Motor neuron (in vitro differentiated cells): Measurements from ENCODE around the gene ELP4. TPM values are rescaled to one million over a fixed set of nuclear protein-coding genes. Genes with fewer than 3 reads are reported as not detected.
A peak's percentile ranks its signal among the peaks of the same experiment; 100 is the strongest.

Experiments
- ATAC-seq, 8 experiments: fragments of 200-7000 bp; cut with Tn5 transposase; replicated peaks in 6 of 8; 2 replicates each; pipeline ENCODE4 v1.8.0; 2021; ENCODE audit warnings: mild to moderate bottlenecking in 8 of 8, moderate library complexity in 8 of 8
- H3K27ac ChIP-seq, 2 donors: fragments of 250-450 bp; sonication (Bioruptor Pico); 2 replicates each; pipeline ENCODE4 v1.9.0; 2021; ENCODE audit warnings: antibody characterized with exemption in 2 of 2, mild to moderate bottlenecking in 2 of 2, moderate library complexity in 1 of 2
- H3K4me1 ChIP-seq, 2 donors: fragments of 250-450 bp; sonication (Bioruptor Pico); replicated peaks in 1 of 2; 2 replicates each; pipeline ENCODE4 v1.6.1; 2021; ENCODE audit warnings: antibody characterized with exemption in 2 of 2, mild to moderate bottlenecking in 2 of 2, moderate library complexity in 1 of 2
- H3K4me3 ChIP-seq, 5 donors: fragments of 250-450 bp; sonication (Bioruptor Pico); 2 replicates each; pipeline ENCODE4 v1.9.0; 2021; ENCODE audit warnings: antibody characterized with exemption in 5 of 5, mild to moderate bottlenecking in 5 of 5, moderate library complexity in 4 of 5
- WGBS, 10 experiments: fragments of 450-650 bp; shearing (Covaris generic); methylation state at CpG; one replicate each; pipeline ENCODE4 v1.0.0; 2022; 5-methylcytosine and 5-hydroxymethylcytosine counted together
- in situ Hi-C, 9 experiments: fragments of 400-800 bp; cut with MboI; loops; one replicate each; pipeline ENCODE4 v1.15.0; 2021; ENCODE audit warnings: low sequenced_read_pairs in 9 of 9, low pct_unique_long_range_greater_than_20kb in 2 of 9; ENCODE audit not compliant: unreplicated experiment in 9 of 9
- total RNA-seq, 8 experiments: library from RNA; unstranded; fragments of 300-600 nt; gene quantifications; 2 replicates each; pipeline versions ENCODE4 v1.2.3 to v1.2.4, GENCODE V29; 2022

The ELP4 gene
- total RNA-seq, 8 experiments from 2014 or later: 12.1 to 45.9 (median 28.9) TPM

- H3K27ac ChIP-seq: no peak overlapping the region
- peaks cover 50 to 59% of the 10 kb centered on the region in 2 donors for H3K4me1 ChIP-seq
- 9 to 84% (median 27%) methylated on average over 2 to 15 of the region's 22 CpGs; no CpG with 5 or more reads in 2 of the 10 experiments for WGBS, 10 experiments
- H3K4me3 ChIP-seq: no peak overlapping the region
- in situ Hi-C loops: no loop called here
- peak in 5 of 8 experiments; percentile 56 to 67 (median 62) for ATAC-seq
These were observed 286.3 kb downstream of the ELP4 start for GRCh38 chr11:31795706-31796498.

DNA sequence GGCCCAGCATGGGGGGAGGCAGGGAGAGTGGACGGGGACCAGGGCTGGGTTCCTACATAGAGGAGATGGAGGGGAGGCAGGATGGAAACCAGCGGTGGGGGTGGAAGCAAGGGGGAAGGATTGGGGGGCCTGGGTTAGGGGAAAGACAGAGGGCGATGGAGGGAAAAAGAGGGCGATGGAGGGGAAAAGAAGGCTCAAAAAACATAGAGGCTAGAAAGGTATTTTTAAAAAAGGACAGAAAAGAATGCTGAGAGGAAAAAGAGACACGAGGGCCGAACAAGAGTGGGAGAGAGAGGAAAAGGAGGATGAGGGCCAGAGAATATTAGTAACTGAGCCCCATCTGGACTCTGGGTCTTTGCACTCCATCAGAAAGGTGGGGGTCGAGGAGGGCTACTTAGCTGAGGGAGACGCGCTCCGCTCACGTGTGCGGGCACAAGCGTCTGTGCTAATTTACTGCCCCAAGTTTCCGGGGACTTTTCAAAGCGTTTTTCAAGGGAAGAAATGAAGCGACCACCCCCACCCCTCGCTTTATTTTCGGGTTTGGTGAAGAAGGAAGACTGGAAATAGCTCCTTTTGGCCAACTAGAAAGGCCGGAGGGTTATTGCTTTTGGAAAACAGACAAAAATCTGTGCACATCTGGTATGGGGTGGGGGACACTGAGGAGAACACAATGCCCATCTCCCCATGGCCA lies 287.1 kb downstream of the ELP4 start:
- H3K4me1 ChIP-seq: peaks cover 50 to 59% of the 10 kb centered on the region in 2 donors
- ATAC-seq: peak in 4 of 8 experiments; percentile 20 to 42 (median 29)
- 22 to 100% (median 47%) methylated on average over 3 to 14 of the region's 19 CpGs; no CpG with 5 or more reads in 3 of the 10 experiments for WGBS, 10 experiments
- no peak overlapping the region for H3K27ac ChIP-seq
- H3K4me3 ChIP-seq: no peak overlapping the region
- in situ Hi-C loops: no loop called here

GRCh38 chr11:31797190-31798056 lies 287.9 kb downstream of the ELP4 start:
- Histone ChIP-seq H3K4me1 (peaks cover 51 to 63% of the 10 kb centered on the region in 2 donors), H3K27ac (no peak overlapping the region), H3K4me3 (no peak overlapping the region)
- ATAC-seq: no peak
- in situ Hi-C loops: no loop called here
- 0 to 87% (median 39%) methylated on average over 1 to 30 of the region's 31 CpGs for WGBS, 10 experiments

DNA sequence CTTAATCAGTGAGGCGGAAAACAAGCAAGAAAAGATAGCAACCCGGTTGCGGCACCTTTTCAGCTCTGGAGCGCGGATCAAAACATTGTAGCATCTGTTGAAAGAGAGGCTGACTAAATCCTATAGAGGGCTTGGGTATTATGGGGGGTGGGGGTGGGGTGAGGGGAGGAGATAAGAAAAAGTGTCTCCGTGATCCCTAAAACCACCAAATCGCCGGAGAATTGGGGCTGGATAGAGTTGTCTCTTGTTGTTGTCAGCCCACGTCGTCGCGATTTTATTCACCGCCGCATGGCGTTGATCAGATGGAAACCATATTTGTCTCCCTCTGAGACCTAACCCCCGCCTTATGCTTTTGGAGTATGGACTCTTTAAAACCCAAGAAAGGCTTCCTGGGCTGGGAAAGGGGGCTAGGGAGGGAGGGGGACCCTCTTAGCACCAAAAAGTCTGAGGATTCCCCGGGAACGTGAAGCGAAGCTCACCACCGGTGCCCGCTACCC lies 288.5 kb downstream of the ELP4 start:
- H3K4me1 ChIP-seq: peaks cover 58 to 68% of the 10 kb centered on the region in 2 donors
- in situ Hi-C loops: no loop called here
- no peak overlapping the region for H3K4me3 ChIP-seq
- ATAC-seq: no peak
- WGBS, 10 experiments: 0 to 80% (median 54%) methylated on average over 1 to 5 of the region's 21 CpGs; no CpG with 5 or more reads in 4 of the 10 experiments
- H3K27ac ChIP-seq: no peak overlapping the region

DNA sequence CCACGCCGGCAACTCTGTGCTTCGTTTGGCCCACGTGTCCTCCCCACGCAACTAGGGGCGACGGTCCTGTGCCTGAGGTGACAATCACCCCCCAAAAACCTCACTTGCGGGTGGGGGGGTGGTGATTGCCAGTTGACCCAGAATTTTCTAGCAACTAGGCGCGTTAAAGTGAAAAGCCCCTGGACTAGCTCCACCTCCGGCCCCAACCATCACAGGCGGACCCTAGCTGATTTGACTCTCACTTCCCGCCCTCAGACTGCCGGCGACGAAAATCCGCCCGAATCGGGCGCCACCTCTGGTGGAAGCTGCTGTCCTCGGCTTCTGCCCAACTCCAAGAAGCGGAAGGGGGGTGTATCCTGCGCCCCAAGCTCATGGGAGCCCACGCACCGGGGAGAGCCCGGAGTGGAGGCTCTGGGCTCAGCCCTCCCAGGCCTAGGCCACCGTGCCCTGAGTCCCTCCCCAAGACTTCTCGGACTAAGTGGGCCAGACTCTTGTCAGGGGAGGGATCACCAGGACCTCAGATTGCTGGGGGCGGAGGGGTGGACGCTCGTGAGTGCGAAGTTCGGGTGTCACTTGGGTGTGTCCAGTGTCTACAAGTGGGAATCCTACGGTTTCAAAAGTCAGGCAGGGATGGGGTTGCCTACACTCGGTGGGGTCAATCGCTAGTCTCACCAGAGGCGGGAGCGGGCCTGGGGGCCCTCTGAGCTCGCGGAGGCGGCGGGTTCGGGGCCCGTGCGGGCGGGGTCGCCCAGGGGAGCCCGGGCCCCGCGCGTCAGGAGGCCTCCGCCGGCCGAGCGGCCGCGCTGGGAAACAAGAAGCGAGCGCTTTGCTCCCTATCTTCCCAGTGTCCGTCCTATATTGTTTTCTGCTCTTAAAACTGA lies 289.2 kb downstream of the ELP4 start:
- peaks cover 65 to 75% of the 10 kb centered on the region in 2 donors for H3K4me1 ChIP-seq
- H3K27ac ChIP-seq: no peak overlapping the region
- 0 to 40% (median 27%) methylated on average over 1 to 16 of the region's 60 CpGs; no CpG with 5 or more reads in 2 of the 10 experiments for WGBS, 10 experiments
- H3K4me3 ChIP-seq: peak overlapping the region; percentile 11 to 26 (median 14)
- peak in 7 of 8 experiments; percentile 21 to 70 (median 45) for ATAC-seq
- in situ Hi-C loops: no loop called here

DNA sequence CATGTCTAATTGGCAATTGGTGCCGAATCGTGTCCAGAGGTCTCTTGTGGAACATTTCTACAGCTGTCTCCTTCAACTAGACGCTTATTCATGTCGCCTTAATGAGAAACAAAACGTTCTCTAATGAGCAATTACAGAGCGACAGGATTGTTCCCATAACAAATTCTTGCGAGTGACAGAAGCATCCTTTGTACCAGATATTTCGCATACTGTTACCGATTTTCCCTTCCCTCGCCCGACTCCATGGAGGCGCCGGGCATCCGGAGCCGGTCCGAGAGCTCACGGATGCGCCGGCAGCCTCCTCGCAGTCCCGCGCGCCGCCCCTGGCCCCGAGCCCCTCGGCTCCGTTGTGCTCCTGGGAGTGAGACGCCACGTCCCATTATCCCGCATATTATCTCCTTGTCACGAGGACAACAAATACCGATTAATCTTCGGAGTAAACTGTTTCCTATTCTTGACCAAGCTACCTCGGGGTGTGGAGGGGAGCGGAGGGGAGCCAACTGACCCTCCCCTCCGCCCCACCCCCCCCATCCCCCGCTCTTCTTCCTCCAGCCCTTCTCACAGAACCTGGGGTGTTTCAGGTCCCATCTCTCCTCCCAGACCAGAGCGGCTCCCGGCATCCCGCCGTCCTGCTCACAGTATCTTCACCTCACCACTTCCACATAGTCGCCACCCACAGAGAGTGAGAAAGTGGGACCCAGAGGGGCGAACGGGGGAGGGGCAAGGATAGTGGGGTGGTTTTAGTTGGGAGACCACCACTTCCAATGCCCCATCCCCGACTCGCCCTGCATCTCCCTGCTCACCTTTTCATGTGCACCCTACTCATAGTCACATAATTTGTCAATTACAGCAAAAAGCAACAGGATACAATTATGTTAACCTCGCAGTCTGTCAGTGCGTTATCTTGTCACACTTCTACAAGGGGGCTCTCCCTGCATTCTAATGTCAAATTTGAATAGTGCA lies 290.1 kb downstream of the ELP4 start:
- peak overlapping the region; percentile 11 to 26 (median 14) for H3K4me3 ChIP-seq
- ATAC-seq: peak in 6 of 8 experiments; percentile 20 to 52 (median 38)
- WGBS, 10 experiments: 0 to 51% (median 15%) methylated on average over 1 to 17 of the region's 48 CpGs; no CpG with 5 or more reads in 2 of the 10 experiments
- no peak overlapping the region for H3K27ac ChIP-seq
- peaks cover 67 to 77% of the 10 kb centered on the region in 2 donors for H3K4me1 ChIP-seq
- in situ Hi-C loops: no loop called here

GRCh38 chr11:31800398-31801265 lies 291.1 kb downstream of the ELP4 start:
- 21 to 80% (median 59%) methylated on average over 2 to 15 of the region's 23 CpGs; no CpG with 5 or more reads in 1 of the 10 experiments for WGBS, 10 experiments
- Histone ChIP-seq H3K4me3 (no peak overlapping the region), H3K27ac (no peak overlapping the region), H3K4me1 (peaks cover 71 to 73% of the 10 kb centered on the region in 2 donors)
- in situ Hi-C loops: no loop called here
- ATAC-seq: no peak

DNA sequence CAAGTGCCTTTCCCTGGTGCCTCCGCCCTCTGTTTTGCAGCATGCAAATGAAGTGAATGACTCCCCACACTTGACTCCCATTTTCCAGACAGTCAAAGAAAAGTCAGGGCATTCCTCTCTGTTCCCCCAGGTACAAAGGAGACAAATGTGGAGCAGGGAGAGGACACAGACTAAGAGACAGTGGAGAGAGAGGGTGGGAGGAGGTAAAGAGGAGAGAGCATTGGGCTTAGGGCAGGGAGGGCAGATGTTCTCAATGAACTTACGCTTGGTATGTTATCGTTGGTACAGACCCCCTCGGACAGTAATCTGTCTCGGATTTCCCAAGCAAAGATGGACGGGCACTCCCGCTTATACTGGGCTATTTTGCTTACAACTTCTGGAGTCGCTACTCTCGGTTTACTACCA lies 291.7 kb downstream of the ELP4 start:
- 16 to 100% (median 71%) methylated on average over 1 to 7 of the region's 9 CpGs; no CpG with 5 or more reads in 2 of the 10 experiments for whole genome bisulfite sequencing, 10 experiments
- Histone ChIP-seq H3K27ac (no peak overlapping the region), H3K4me3 (no peak overlapping the region), H3K4me1 (peaks cover 66 to 68% of the 10 kb centered on the region in 2 donors)
- in situ Hi-C loops: no loop called here
- ATAC-seq: no peak

GRCh38 chr11:31802000-31802551 lies 292.5 kb downstream of the ELP4 start:
- peak overlapping the region in 2 of 5 donors; percentile 46 to 74 for H3K4me3 ChIP-seq
- no peak for ATAC-seq
- WGBS, 10 experiments: 22 to 66% (median 44%) methylated on average over 3 to 6 of the region's 6 CpGs
- H3K27ac ChIP-seq: no peak overlapping the region
- in situ Hi-C loops: no loop called here
- H3K4me1 ChIP-seq: peaks cover 59 to 66% of the 10 kb centered on the region in 2 donors

GRCh38 chr11:31802609-31802989 lies 293.0 kb downstream of the ELP4 start:
- Histone ChIP-seq H3K4me3 (peak overlapping the region in 4 of 5 donors; percentile 46 to 75 (median 61)), H3K4me1 (peaks cover 54 to 60% of the 10 kb centered on the region in 2 donors), H3K27ac (no peak overlapping the region)
- ATAC-seq: no peak
- WGBS, 10 experiments: 9 to 84% (median 23%) methylated on average over 1 to 14 of the region's 20 CpGs; no CpG with 5 or more reads in 3 of the 10 experiments
- in situ Hi-C loops: no loop called here
